ENCODE measurements around the gene NPSR1.

Gene NPSR1

GRCh38 chr7:34761627-34762026 is 103.6 kb downstream of the NPSR1 start:
- Histone ChIP-seq H3K9me3 (ENCODE audit: control insufficient read depth, low read length) (no peaks in the 10 kb centered on the region), H2AFZ (no peak overlapping the region), H3K79me2 (no peaks in the 10 kb centered on the region), H3K4me2 (ENCODE audit: low read length) (no peak overlapping the region), H3K9ac (no peak overlapping the region), H3K4me1 (no peaks in the 10 kb centered on the region), H3K27ac (no peak overlapping the region), H3K36me3 (ENCODE audit: control insufficient read depth, insufficient read depth, low read length) (no peaks in the 10 kb centered on the region), H3K4me3 (ENCODE audit: low read depth, low read length) (no peak overlapping the region), H3K27me3 (ENCODE audit: control insufficient read depth, insufficient read depth, low read length) (no peaks in the 10 kb centered on the region)
- TF ChIP-seq CTCF (IDR thresholded peaks at IDR 0.05) = no peak

- Histone ChIP-seq H3K4me2 (ENCODE audit: low read length) (no peak overlapping the region), H3K27me3 (ENCODE audit: control insufficient read depth, insufficient read depth, low read length) (no peaks in the 10 kb centered on the region), H2AFZ (no peak overlapping the region), H3K36me3 (ENCODE audit: control insufficient read depth, insufficient read depth, low read length) (no peaks in the 10 kb centered on the region), H3K9me3 (ENCODE audit: control insufficient read depth, low read length) (no peaks in the 10 kb centered on the region), H3K27ac (no peak overlapping the region), H3K9ac (no peak overlapping the region), H3K4me3 (ENCODE audit: low read depth, low read length) (no peak overlapping the region), H3K79me2 (no peaks in the 10 kb centered on the region), H3K4me1 (no peaks in the 10 kb centered on the region)
- no peak for TF ChIP-seq CTCF (IDR thresholded peaks at IDR 0.05)
Observed at GRCh38 chr7:34762764-34763163, 104.7 kb downstream of the NPSR1 start.

GRCh38 chr7:34772296-34772938 is 114.4 kb downstream of the NPSR1 start:
- no peaks in the 10 kb centered on the region for H3K4me1 ChIP-seq
- no peak for TF ChIP-seq CTCF (IDR thresholded peaks at IDR 0.05)
- no peaks in the 10 kb centered on the region for H3K9me3 ChIP-seq (ENCODE audit: control insufficient read depth, low read length)
- no peaks in the 10 kb centered on the region for H3K27me3 ChIP-seq (ENCODE audit: control insufficient read depth, insufficient read depth, low read length)
- no peak overlapping the region for H3K9ac ChIP-seq
- H3K4me3 ChIP-seq (ENCODE audit: low read depth, low read length) = no peak overlapping the region
- no peaks in the 10 kb centered on the region for H3K79me2 ChIP-seq
- H2AFZ ChIP-seq = no peak overlapping the region
- no peak overlapping the region for H3K4me2 ChIP-seq (ENCODE audit: low read length)
- no peak overlapping the region for H3K27ac ChIP-seq
- H3K36me3 ChIP-seq (ENCODE audit: control insufficient read depth, insufficient read depth, low read length) = no peaks in the 10 kb centered on the region

GRCh38 chr7:34776748-34777358 is 118.8 kb downstream of the NPSR1 start:
- Histone ChIP-seq H3K4me2 (ENCODE audit: low read length) (no peak overlapping the region), H3K4me3 (ENCODE audit: low read depth, low read length) (no peak overlapping the region), H3K27ac (no peak overlapping the region), H3K4me1 (no peaks in the 10 kb centered on the region), H3K79me2 (no peaks in the 10 kb centered on the region), H3K27me3 (ENCODE audit: control insufficient read depth, insufficient read depth, low read length) (no peaks in the 10 kb centered on the region), H3K9ac (no peak overlapping the region), H3K36me3 (ENCODE audit: control insufficient read depth, insufficient read depth, low read length) (no peaks in the 10 kb centered on the region), H3K9me3 (ENCODE audit: control insufficient read depth, low read length) (no peaks in the 10 kb centered on the region), H2AFZ (no peak overlapping the region)
- TF ChIP-seq CTCF (IDR thresholded peaks at IDR 0.05) = no peak

- Histone ChIP-seq H3K27me3 (ENCODE audit: control insufficient read depth, insufficient read depth, low read length) (no peaks in the 10 kb centered on the region), H2AFZ (no peak overlapping the region), H3K79me2 (no peaks in the 10 kb centered on the region), H3K27ac (no peak overlapping the region), H3K9me3 (ENCODE audit: control insufficient read depth, low read length) (no peaks in the 10 kb centered on the region), H3K36me3 (ENCODE audit: control insufficient read depth, insufficient read depth, low read length) (no peaks in the 10 kb centered on the region), H3K9ac (no peak overlapping the region), H3K4me2 (ENCODE audit: low read length) (no peak overlapping the region), H3K4me3 (ENCODE audit: low read depth, low read length) (no peak overlapping the region), H3K4me1 (no peaks in the 10 kb centered on the region)
- no peak for TF ChIP-seq CTCF (IDR thresholded peaks at IDR 0.05)
Observed at GRCh38 chr7:34780546-34780945, 122.5 kb downstream of the NPSR1 start.
